Gastroesophageal sphincter (tissue), 3 donors: ENCODE results near the gene NFIX.

Experiments used
- CTCF ChIP-seq, 4 experiments: fragments of 200-600 bp in 2 of 4; fragments of 450-650 bp in 2 of 4; sonication (generic) in 1 of 4; IDR thresholded peaks; one replicate each; pipeline ENCODE4 v1.5.1; 2017 to 2019; ENCODE audit warnings: antibody characterized with exemption in 4 of 4, mild to moderate bottlenecking in 2 of 4, moderate library complexity in 2 of 4
- EP300 ChIP-seq: sonication (generic); formaldehyde crosslinking; IDR thresholded peaks from one replicate; pipeline ENCODE4 v1.6.1; 2017; ENCODE audit warnings: antibody characterized with exemption, mild to moderate bottlenecking
- POLR2A ChIP-seq, 2 donors: fragments of 450-650 bp; IDR thresholded peaks; one replicate each; pipeline ENCODE4 v1.6.1; 2017; ENCODE audit warnings: antibody characterized with exemption in 2 of 2, mild to moderate bottlenecking in 2 of 2, moderate library complexity in 1 of 2
- POLR2AphosphoS5 ChIP-seq: sonication (generic); formaldehyde crosslinking; IDR thresholded peaks from one replicate; pipeline ENCODE4 v1.6.1; 2017; ENCODE audit warnings: antibody characterized with exemption

GRCh38 chr19:13120031-13120430, 124.8 kb downstream of the NFIX start:
- no peak for TF ChIP-seq CTCF (IDR thresholded peaks at IDR 0.05)
- TF ChIP-seq POLR2A (IDR thresholded peaks at IDR 0.05): no peak
- TF ChIP-seq EP300: no peak
- TF ChIP-seq POLR2AphosphoS5: no peak
